ENCODE data around the gene FAM78A.

DNA sequence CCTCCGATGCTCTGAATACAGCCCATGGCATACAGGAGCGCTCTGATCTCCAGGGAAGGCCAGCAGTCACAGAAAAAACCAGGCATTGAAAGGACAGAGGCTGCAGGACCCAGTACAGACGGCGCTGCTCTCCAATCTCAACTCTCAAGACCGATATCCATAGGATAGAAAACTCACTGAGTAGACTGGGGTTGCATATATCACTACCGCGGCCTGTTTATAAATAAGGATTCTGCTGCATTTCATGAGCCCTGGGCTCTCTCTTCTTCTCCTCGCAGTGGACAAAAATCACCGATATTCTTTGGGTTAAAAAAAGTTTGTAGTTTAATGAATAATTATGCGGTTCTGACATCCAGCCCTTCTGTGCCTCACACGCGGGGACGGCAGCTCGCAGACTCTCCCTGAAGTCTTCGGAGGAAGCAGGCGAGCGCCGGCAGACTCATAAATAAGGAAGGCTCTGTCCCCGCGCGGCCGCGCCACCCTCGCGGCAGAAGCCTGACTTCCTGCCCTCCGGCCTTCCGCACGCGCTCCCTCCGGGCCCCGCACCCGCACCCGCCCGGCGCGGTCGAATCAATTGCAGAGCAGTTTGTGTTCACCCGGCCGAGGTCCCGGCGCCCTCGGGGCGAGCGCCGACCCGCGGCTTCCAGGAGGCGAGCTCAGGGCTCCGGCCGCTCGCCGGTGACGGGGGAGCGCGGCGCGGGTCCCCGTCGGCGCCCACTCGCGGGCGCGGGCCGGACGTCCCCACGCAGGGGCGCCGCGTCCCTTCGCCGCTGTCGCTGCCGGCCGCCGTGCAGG, at the start of gene FAM78A:
- TF ChIP-seq TAF1 (IDR thresholded peaks at IDR 0.05; ENCODE audit: low read depth, low read length) (no peak), POLR2A (IDR thresholded peaks at IDR 0.05; ENCODE audit: low read depth, low read length) (no peak), POLR2AphosphoS5 (IDR thresholded peaks at IDR 0.05; ENCODE audit: low read depth, low read length) (no peak), PAX5 (IDR thresholded peaks at IDR 0.05; ENCODE audit: insufficient read depth, low read length, severe bottlenecking) (no peak), POU2F2 (IDR thresholded peaks at IDR 0.05; ENCODE audit: low read depth, low read length) (no peak)

Data from GM12891 (cell line).